ENCODE data around the gene SMYD3.

GRCh38 chr1:245878585-245878984, 628.5 kb downstream of the SMYD3 start:
- no peak for TF ChIP-seq FOXK2 (IDR thresholded peaks at IDR 0.05)
- TF ChIP-seq SUZ12 (IDR thresholded peaks at IDR 0.05): no peak
- TF ChIP-seq ELF4 (IDR thresholded peaks at IDR 0.05): no peak

All from HEK293T (cell line).